CD4-positive, alpha-beta memory T cell (primary cell): Measurements from ENCODE around the gene POU2AF3. TPM values are rescaled to one million over a fixed set of nuclear protein-coding genes. Genes with fewer than 3 reads are reported as not detected.

Experiments
- CTCF ChIA-PET: fragments of 350-600 bp; sonication (Branson Sonifier 250); formaldehyde crosslinking; loops from one replicate; lab custom pipeline; 2021; ENCODE audit warnings: inconsistent platforms; ENCODE audit not compliant: partially characterized antibody; lab: Charles Lee
- POLR2A ChIA-PET: fragments of 350-600 bp; sonication (Branson Sonifier 250); formaldehyde crosslinking; loops from one replicate; lab custom pipeline; 2021; ENCODE audit not compliant: partially characterized antibody; lab: Charles Lee
- DNase-seq, 5 donors: peaks; one replicate each; pipeline versions ENCODE4 v3.0.0 to v3.0.0-alpha.2; 2020 to 2022; ENCODE audit warnings: mixed read lengths in 1 of 5
- H3K27ac ChIP-seq: one replicate; pipeline ENCODE4 v1.7.0; 2013; ENCODE audit warnings: low read depth, low read length
- H3K27me3 ChIP-seq: 2 replicates; pipeline ENCODE4 v1.7.0; 2013; ENCODE audit warnings: mild to moderate bottlenecking, low read length, moderate library complexity; ENCODE audit not compliant: insufficient read depth
- H3K36me3 ChIP-seq: 2 replicates; pipeline ENCODE4 v1.7.0; 2013; ENCODE audit warnings: mild to moderate bottlenecking, low read length, moderate library complexity; ENCODE audit not compliant: insufficient read depth
- H3K4me1 ChIP-seq: 2 replicates; pipeline ENCODE4 v1.7.0; 2013; ENCODE audit warnings: mild to moderate bottlenecking, low read length, moderate library complexity; ENCODE audit not compliant: insufficient read depth
- H3K4me3 ChIP-seq, 2 donors: one replicate each; pipeline ENCODE4 v1.7.0; 2013; ENCODE audit warnings: low read length in 2 of 2, mild to moderate bottlenecking in 1 of 2
- H3K9me3 ChIP-seq, 2 donors: one replicate each; pipeline ENCODE4 v1.7.0; 2013; ENCODE audit warnings: low read length in 2 of 2, control low read depth in 1 of 2; ENCODE audit not compliant: control insufficient read depth in 1 of 2
- H3K27ac Mint-ChIP-seq, 7 donors: one replicate each; pipeline ENCODE4 v1.8.0; 2020 to 2021; ENCODE audit warnings: mixed read lengths in 7 of 7, mild to moderate bottlenecking in 6 of 7, inconsistent platforms in 3 of 7, moderate library complexity in 3 of 7
- H3K27me3 Mint-ChIP-seq, 2 donors: one replicate each; pipeline ENCODE4 v1.8.0; 2020 to 2021; ENCODE audit warnings: mixed read lengths in 2 of 2
- H3K36me3 Mint-ChIP-seq, 2 donors: one replicate each; pipeline ENCODE4 v1.8.0; 2020 to 2021; ENCODE audit warnings: mixed read lengths in 2 of 2, inconsistent platforms in 1 of 2, mild to moderate bottlenecking in 1 of 2
- H3K4me1 Mint-ChIP-seq, 4 donors: one replicate each; pipeline ENCODE4 v1.8.0; 2020 to 2021; ENCODE audit warnings: mixed read lengths in 4 of 4, mild to moderate bottlenecking in 1 of 4
- H3K4me3 Mint-ChIP-seq, 8 donors: one replicate each; pipeline ENCODE4 v1.8.0; 2020 to 2021; ENCODE audit warnings: mixed read lengths in 8 of 8, mild to moderate bottlenecking in 7 of 8, moderate library complexity in 6 of 8, inconsistent platforms in 3 of 8
- H3K9me3 Mint-ChIP-seq, 8 donors: one replicate each; pipeline ENCODE4 v1.8.0; 2020 to 2021; ENCODE audit warnings: mixed read lengths in 8 of 8, mild to moderate bottlenecking in 5 of 8, inconsistent platforms in 3 of 8, moderate library complexity in 1 of 8
- intact Hi-C: fragments of 100-400 bp; cut with micrococcal nuclease; formaldehyde crosslinking; loops from one replicate; pipeline ENCODE4 v1.15.1; 2023
- polyA plus RNA-seq, 2 donors: library from polyadenylated mRNA; unstranded; fragments of 300-500 nt; fragmentation: Illumina TruSeq; gene quantifications; one replicate each; pipeline ENCODE4 v1.2.3, GENCODE V29; 2021
- total RNA-seq, 2 experiments: library from RNA; stranded (reverse); gene quantifications; one replicate each; pipeline ENCODE4 v1.2.3, GENCODE V29; 2021

Gene POU2AF3
- total and polyA plus RNA-seq, 4 experiments from 2014 or later: not detected

DNA sequence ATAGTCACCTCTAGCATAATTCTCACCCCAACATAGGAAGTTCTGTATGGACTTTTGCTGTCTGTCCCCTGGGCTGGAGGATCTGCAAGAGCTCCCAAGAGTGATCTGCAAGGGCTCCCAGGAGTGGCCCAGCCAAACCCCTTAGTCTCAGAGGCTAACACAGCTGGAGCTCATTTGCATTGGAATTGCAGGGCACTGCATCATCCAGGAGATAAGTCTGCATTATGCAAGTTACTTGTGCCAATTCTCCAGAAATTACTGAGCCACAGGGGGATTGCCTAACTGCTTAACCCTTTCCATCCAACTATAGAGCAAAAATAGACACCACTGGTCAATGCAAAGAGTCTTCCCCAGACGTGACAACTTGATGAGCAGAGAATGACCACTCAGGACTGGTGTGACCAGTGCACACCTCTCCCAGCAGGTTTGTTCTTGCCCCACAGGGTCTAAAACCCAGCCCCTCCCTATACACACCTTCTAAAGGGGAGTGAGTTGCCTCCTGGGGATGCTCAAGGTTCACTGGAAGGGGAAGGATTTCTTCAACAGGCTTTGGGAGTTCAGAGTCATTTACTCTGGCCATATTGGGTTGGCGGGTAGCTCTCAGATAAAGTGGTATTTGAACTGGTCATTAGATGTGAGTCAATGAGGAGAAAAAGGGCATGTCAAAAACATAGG, 38.4 kb downstream of the POU2AF3 start:
- Mint-ChIP-seq H3K36me3 (peaks cover 2 to 7% of the 10 kb centered on the region in 2 donors), H3K9me3 (peaks cover 0 to 16% (median 11%) of the 10 kb centered on the region in 8 donors), H3K27me3 (peaks cover 4 to 9% of the 10 kb centered on the region in 2 donors), H3K4me3 (no peak overlapping the region), H3K4me1 (no peaks in the 10 kb centered on the region), H3K27ac (no peak overlapping the region)
- H3K27ac ChIP-seq: no peak overlapping the region
- intact Hi-C loops: no loop called here
- ChIA-PET CTCF (interaction anchor here (1.5 kb wide), 1 partner anchor 110 kb away, joined by 4 read pairs; no protein-coding TSS in a partner anchor), POLR2A (no interaction called here)
- H3K36me3 ChIP-seq: no peaks in the 10 kb centered on the region
- H3K9me3 ChIP-seq: no peaks in the 10 kb centered on the region
- DNase-seq: no peak
- H3K4me1 ChIP-seq: no peaks in the 10 kb centered on the region
- H3K27me3 ChIP-seq: no peaks in the 10 kb centered on the region
- no peak overlapping the region for H3K4me3 ChIP-seq

DNA sequence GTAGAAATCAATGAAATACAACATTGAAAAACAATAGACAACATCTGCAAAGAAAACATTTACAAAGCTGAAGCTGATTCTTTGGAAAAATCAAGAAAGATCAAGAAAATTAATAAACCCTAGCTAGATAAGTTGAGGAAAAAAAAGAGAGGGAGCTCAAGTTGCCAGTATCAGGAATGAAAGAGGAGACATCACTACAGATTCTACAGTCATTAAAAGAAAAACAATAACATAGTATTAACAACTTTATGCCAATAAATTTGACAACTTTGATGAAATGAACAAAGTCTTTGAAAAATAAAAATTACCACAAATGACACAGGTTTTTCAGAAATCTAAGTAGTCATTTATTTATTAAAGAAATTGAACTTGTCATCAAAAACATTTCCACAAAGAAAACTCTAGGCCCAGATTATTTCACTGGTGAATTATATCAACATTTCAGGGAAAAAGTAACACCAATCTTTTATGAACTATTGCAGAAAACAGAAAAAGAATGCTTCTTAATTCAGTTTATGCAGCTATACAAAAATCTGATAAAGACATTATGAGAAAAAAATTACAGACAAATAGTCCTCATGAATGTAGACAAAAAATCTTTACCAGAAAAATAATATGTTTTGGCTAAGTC, 41.5 kb downstream of the POU2AF3 start:
- Mint-ChIP-seq H3K4me1 (no peaks in the 10 kb centered on the region), H3K27ac (no peak overlapping the region), H3K27me3 (peaks cover 2 to 9% of the 10 kb centered on the region in 2 donors), H3K4me3 (no peak overlapping the region), H3K9me3 (peaks cover 0 to 16% (median 11%) of the 10 kb centered on the region in 8 donors), H3K36me3 (peaks cover 2 to 7% of the 10 kb centered on the region in 2 donors)
- no peaks in the 10 kb centered on the region for H3K9me3 ChIP-seq
- ChIA-PET CTCF (no interaction called here), POLR2A (no interaction called here)
- H3K27ac ChIP-seq: no peak overlapping the region
- H3K36me3 ChIP-seq: no peaks in the 10 kb centered on the region
- no peaks in the 10 kb centered on the region for H3K27me3 ChIP-seq
- H3K4me3 ChIP-seq: no peak overlapping the region
- intact Hi-C loops: no loop called here
- DNase-seq: no peak
- H3K4me1 ChIP-seq: no peaks in the 10 kb centered on the region

DNA sequence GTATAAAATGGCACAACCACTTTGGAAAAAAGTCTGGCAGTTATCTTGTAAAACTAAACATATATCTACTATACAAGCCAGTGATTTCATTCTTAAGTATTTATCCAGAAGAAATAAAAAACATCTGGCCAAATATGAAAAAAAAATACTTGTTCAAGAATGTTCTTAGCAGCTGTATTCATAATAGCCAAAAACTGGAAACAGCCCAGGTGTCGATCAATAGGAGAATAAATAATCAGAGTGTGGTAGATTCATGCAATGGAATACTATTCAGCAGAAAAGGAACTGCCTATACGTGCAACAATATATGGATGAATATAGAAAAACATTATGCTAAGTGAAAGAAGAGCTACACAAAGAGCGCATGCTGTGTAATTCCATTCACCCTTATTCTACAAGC, 44.0 kb downstream of the POU2AF3 start:
- no peak for DNase-seq
- peaks cover 2 to 7% of the 10 kb centered on the region in 2 donors for H3K36me3 Mint-ChIP-seq
- Histone ChIP-seq H3K36me3 (no peaks in the 10 kb centered on the region), H3K9me3 (no peaks in the 10 kb centered on the region), H3K27ac (no peak overlapping the region), H3K4me3 (no peak overlapping the region), H3K4me1 (no peaks in the 10 kb centered on the region), H3K27me3 (no peaks in the 10 kb centered on the region)
- peaks cover 2 to 12% of the 10 kb centered on the region in 2 donors for H3K27me3 Mint-ChIP-seq
- intact Hi-C loops: no loop called here
- ChIA-PET CTCF (no interaction called here), POLR2A (no interaction called here)
- no peaks in the 10 kb centered on the region for H3K4me1 Mint-ChIP-seq
- H3K27ac Mint-ChIP-seq: no peak overlapping the region
- H3K4me3 Mint-ChIP-seq: no peak overlapping the region
- peaks cover 0 to 16% (median 11%) of the 10 kb centered on the region in 8 donors for H3K9me3 Mint-ChIP-seq

DNA sequence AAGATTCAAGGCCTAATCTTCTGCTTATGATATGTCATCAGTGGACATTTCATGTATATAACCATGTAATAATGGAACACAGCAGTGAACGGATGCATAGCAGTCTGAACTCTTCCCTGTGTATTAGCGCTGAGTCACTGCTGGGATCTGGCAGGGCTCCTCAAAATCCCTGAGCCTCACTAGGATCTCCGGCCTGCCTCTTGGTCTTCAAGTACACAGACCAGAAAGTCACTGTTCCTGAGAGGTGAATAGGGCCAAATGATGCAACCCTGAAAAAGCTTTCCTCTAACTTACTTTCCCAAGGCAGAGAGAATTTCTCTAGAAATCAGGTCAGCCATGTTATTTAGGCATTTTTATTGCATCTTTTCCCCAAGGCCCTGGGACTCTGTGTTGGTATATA, 45.7 kb downstream of the POU2AF3 start:
- H3K4me3 ChIP-seq: no peak overlapping the region
- no peak overlapping the region for H3K27ac Mint-ChIP-seq
- intact Hi-C loops: no loop called here
- H3K4me3 Mint-ChIP-seq: no peak overlapping the region
- no peak overlapping the region for H3K27ac ChIP-seq
- H3K4me1 Mint-ChIP-seq: no peaks in the 10 kb centered on the region
- no peaks in the 10 kb centered on the region for H3K9me3 ChIP-seq
- ChIA-PET CTCF (interaction anchor here (1.2 kb wide), 1 partner anchor 61 kb away, joined by 5 read pairs; no protein-coding TSS in a partner anchor), POLR2A (no interaction called here)
- no peak for DNase-seq
- peaks cover 0 to 12% (median 9%) of the 10 kb centered on the region in 8 donors for H3K9me3 Mint-ChIP-seq
- peaks cover 2 to 9% of the 10 kb centered on the region in 2 donors for H3K27me3 Mint-ChIP-seq
- no peaks in the 10 kb centered on the region for H3K27me3 ChIP-seq
- H3K36me3 ChIP-seq: no peaks in the 10 kb centered on the region
- H3K4me1 ChIP-seq: no peaks in the 10 kb centered on the region
- H3K36me3 Mint-ChIP-seq: peaks cover 2 to 7% of the 10 kb centered on the region in 2 donors

DNA sequence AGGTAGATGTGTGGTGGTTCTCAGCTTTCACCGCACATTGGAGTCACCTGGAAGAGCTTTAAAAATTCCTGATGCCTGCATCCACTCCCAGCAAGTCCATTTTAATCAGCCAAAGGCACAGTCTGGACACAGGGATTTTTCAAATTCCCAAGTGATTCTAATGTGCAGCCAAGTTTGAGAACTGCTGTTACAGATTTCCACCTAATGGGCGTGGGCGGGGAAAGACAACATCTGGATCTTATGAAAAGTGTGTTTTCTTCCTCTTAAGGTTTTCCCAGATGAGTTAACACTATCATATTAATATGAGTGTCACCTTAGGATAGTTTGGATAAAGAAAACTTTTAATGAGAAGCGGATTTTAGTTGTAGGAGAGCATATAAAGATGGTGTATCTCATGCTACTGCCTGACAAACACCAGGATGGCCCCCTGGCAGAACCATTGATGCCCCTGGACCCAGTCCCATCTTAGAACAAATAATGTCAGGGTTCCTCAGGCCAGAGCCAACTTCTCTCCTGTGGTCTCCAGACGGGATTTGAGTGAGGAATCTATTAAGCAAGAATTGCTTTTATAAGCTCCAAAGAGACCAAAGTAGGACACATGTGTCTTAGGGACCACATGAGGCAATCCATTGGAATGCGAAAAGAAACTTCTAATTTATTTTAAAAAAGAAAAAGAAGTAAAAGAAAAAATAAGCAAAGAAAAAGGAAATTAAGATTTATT, 48.8 kb downstream of the POU2AF3 start:
- H3K27me3 ChIP-seq: no peaks in the 10 kb centered on the region
- peaks cover 1 to 4% of the 10 kb centered on the region in 2 donors for H3K27me3 Mint-ChIP-seq
- H3K27ac Mint-ChIP-seq: no peak overlapping the region
- ChIA-PET POLR2A (no interaction called here), CTCF (no interaction called here)
- H3K27ac ChIP-seq: no peak overlapping the region
- H3K9me3 ChIP-seq: no peaks in the 10 kb centered on the region
- H3K36me3 ChIP-seq: no peaks in the 10 kb centered on the region
- no peaks in the 10 kb centered on the region for H3K36me3 Mint-ChIP-seq
- H3K4me3 Mint-ChIP-seq: no peak overlapping the region
- intact Hi-C loops: no loop called here
- no peak for DNase-seq
- peaks cover 0 to 2% (median 0%) of the 10 kb centered on the region in 8 donors for H3K9me3 Mint-ChIP-seq
- H3K4me3 ChIP-seq: no peak overlapping the region
- H3K4me1 ChIP-seq: no peaks in the 10 kb centered on the region
- H3K4me1 Mint-ChIP-seq: no peaks in the 10 kb centered on the region

DNA sequence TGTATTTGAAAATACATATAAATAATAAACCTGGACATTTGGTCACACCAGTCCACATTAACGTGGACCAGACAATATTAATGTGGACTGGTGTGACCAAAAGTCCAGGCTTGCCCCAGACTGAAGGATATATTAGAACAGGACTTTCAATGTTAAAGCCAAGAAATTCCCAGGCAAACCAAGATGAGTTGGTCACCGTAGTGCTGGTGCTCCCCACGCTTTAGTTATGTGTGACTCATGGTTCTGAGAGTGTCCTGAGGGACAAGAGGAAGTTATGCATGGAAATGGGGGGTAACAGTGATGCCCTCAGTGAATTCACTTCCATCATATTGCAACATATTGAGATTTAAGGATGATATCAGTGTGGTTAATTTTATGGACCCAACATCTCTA, 49.4 kb downstream of the POU2AF3 start:
- no peak overlapping the region for H3K27ac ChIP-seq
- Mint-ChIP-seq H3K36me3 (no peaks in the 10 kb centered on the region), H3K4me1 (no peaks in the 10 kb centered on the region), H3K27ac (no peak overlapping the region), H3K27me3 (peaks cover 1 to 4% of the 10 kb centered on the region in 2 donors), H3K9me3 (peaks cover 0 to 2% (median 0%) of the 10 kb centered on the region in 8 donors), H3K4me3 (no peak overlapping the region)
- no peaks in the 10 kb centered on the region for H3K36me3 ChIP-seq
- H3K27me3 ChIP-seq: no peaks in the 10 kb centered on the region
- H3K9me3 ChIP-seq: no peaks in the 10 kb centered on the region
- H3K4me1 ChIP-seq: no peaks in the 10 kb centered on the region
- POLR2A ChIA-PET: no interaction called here
- H3K4me3 ChIP-seq: no peak overlapping the region
- no peak for DNase-seq
- intact Hi-C loops: no loop called here
- CTCF ChIA-PET: no interaction called here

DNA sequence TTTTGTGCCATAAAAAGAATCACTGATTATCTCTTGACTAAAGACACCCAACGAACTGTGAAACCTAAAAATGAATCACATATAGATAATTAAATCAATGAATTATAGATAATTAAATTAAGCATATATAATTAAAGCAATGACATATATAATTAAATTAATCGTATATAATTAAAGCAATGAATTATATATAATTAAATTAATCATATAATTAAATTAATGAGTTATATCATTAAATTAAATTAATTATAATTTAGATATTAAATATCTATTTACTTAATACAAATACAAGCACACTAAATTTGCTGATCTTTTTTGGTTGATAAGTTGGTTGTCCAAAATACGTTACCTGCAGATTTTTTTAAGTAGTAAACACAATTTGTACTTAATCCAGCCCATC, 49.8 kb downstream of the POU2AF3 start:
- CTCF ChIA-PET: no interaction called here
- intact Hi-C loops: no loop called here
- peaks cover 0 to 2% (median 0%) of the 10 kb centered on the region in 8 donors for H3K9me3 Mint-ChIP-seq

More for the DNA sequence above, 49.8 kb downstream of the POU2AF3 start:
- no peaks in the 10 kb centered on the region for H3K4me1 Mint-ChIP-seq
- no peaks in the 10 kb centered on the region for H3K9me3 ChIP-seq
- H3K27ac ChIP-seq: no peak overlapping the region
- no peaks in the 10 kb centered on the region for H3K36me3 ChIP-seq
- H3K4me1 ChIP-seq: no peaks in the 10 kb centered on the region
- no peaks in the 10 kb centered on the region for H3K36me3 Mint-ChIP-seq
- peaks cover 1 to 4% of the 10 kb centered on the region in 2 donors for H3K27me3 Mint-ChIP-seq
- POLR2A ChIA-PET: no interaction called here
- H3K4me3 ChIP-seq: no peak overlapping the region
- no peak overlapping the region for H3K4me3 Mint-ChIP-seq
- no peak overlapping the region for H3K27ac Mint-ChIP-seq
- no peaks in the 10 kb centered on the region for H3K27me3 ChIP-seq
- no peak for DNase-seq
